ENCODE measurements around the gene PIP4K2C.

The PIP4K2C gene

GRCh38 chr12:57579677-57580465, 11.1 kb upstream of the PIP4K2C start:
- Histone ChIP-seq H3K4me1 (ENCODE audit: insufficient read depth, low read length) (peaks cover 5% of the 10 kb centered on the region), H3K36me3 (ENCODE audit: insufficient read depth, low read length) (no peaks in the 10 kb centered on the region), H3K9ac (ENCODE audit: low read depth, low read length) (no peak overlapping the region), H3K79me2 (ENCODE audit: insufficient read depth, low read length) (no peaks in the 10 kb centered on the region), H3K4me2 (ENCODE audit: insufficient read depth, low read length) (no peak overlapping the region), H3K27me3 (ENCODE audit: insufficient read depth, low read length, poor library complexity) (peaks cover 30% of the 10 kb centered on the region), H3K9me3 (ENCODE audit: insufficient read depth, low read length, severe bottlenecking) (no peaks in the 10 kb centered on the region), H2AFZ (ENCODE audit: low read depth, low read length) (no peak overlapping the region), H3K27ac (ENCODE audit: low read length) (no peak overlapping the region), H3K4me3 (ENCODE audit: low read depth in 1 of 2, low read length in 2 of 2) (no peak overlapping the region), H4K20me1 (ENCODE audit: insufficient read depth, low read length) (no peaks in the 10 kb centered on the region)
- DNase-seq (no peak), ATAC-seq (ENCODE audit: insufficient read depth, low read depth) (no peak)
- TF ChIP-seq EZH2 (IDR thresholded peaks at IDR 0.05; ENCODE audit: borderline replicate concordance, low read depth, low read length, severe bottlenecking) (no peak), CTCF (IDR thresholded peaks at IDR 0.05; ENCODE audit: borderline replicate concordance, extremely low read depth, low read length, poor library complexity, severe bottlenecking) (no peak)

DNA sequence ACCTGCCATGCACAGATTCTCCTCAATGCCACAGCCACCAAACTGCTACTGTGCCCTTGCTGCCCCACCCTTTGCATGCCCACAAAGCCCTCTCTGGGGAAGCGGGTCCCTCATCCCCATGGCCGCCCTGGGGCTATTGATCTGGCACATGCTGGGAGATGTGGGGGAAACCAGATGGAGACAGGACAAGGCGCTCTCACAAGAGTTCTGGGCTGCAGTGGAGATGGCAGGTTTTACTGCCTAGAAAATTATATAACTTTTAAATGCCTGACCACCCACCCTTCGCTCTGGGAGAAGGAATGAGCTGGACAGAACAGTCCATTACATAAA, 10.6 kb upstream of the PIP4K2C start:
- H3K36me3 ChIP-seq (ENCODE audit: insufficient read depth, low read length) = no peaks in the 10 kb centered on the region
- ATAC-seq (ENCODE audit: insufficient read depth, low read depth) = no peak
- H3K4me3 ChIP-seq (ENCODE audit: low read depth in 1 of 2, low read length in 2 of 2) = no peak overlapping the region
- H2AFZ ChIP-seq (ENCODE audit: low read depth, low read length) = no peak overlapping the region
- no peaks in the 10 kb centered on the region for H3K79me2 ChIP-seq (ENCODE audit: insufficient read depth, low read length)
- H3K9me3 ChIP-seq (ENCODE audit: insufficient read depth, low read length, severe bottlenecking) = no peaks in the 10 kb centered on the region
- H4K20me1 ChIP-seq (ENCODE audit: insufficient read depth, low read length) = no peaks in the 10 kb centered on the region
- peaks cover 30% of the 10 kb centered on the region for H3K27me3 ChIP-seq (ENCODE audit: insufficient read depth, low read length, poor library complexity)
- H3K4me1 ChIP-seq (ENCODE audit: insufficient read depth, low read length) = peaks cover 5% of the 10 kb centered on the region
- H3K9ac ChIP-seq (ENCODE audit: low read depth, low read length) = no peak overlapping the region
- no peak for DNase-seq
- no peak overlapping the region for H3K4me2 ChIP-seq (ENCODE audit: insufficient read depth, low read length)
- no peak overlapping the region for H3K27ac ChIP-seq (ENCODE audit: low read length)
- TF ChIP-seq CTCF (IDR thresholded peaks at IDR 0.05; ENCODE audit: borderline replicate concordance, extremely low read depth, low read length, poor library complexity, severe bottlenecking) = no peak
- TF ChIP-seq EZH2 (IDR thresholded peaks at IDR 0.05; ENCODE audit: borderline replicate concordance, low read depth, low read length, severe bottlenecking) = no peak

- no peaks in the 10 kb centered on the region for H3K36me3 ChIP-seq (ENCODE audit: insufficient read depth, low read length)
- ATAC-seq (ENCODE audit: insufficient read depth, low read depth) = no peak
- H2AFZ ChIP-seq (ENCODE audit: low read depth, low read length) = no peak overlapping the region
Measured at GRCh38 chr12:57581802-57582201, 9.2 kb upstream of the PIP4K2C start.

More at GRCh38 chr12:57581802-57582201, 9.2 kb upstream of the PIP4K2C start:
- no peaks in the 10 kb centered on the region for H3K9me3 ChIP-seq (ENCODE audit: insufficient read depth, low read length, severe bottlenecking)
- TF ChIP-seq CTCF (IDR thresholded peaks at IDR 0.05; ENCODE audit: borderline replicate concordance, extremely low read depth, low read length, poor library complexity, severe bottlenecking) (no peak), EZH2 (IDR thresholded peaks at IDR 0.05; ENCODE audit: borderline replicate concordance, low read depth, low read length, severe bottlenecking) (no peak)
- H3K4me3 ChIP-seq (ENCODE audit: low read depth in 1 of 2, low read length in 2 of 2) = no peak overlapping the region
- H4K20me1 ChIP-seq (ENCODE audit: insufficient read depth, low read length) = no peaks in the 10 kb centered on the region
- peaks cover 5% of the 10 kb centered on the region for H3K4me1 ChIP-seq (ENCODE audit: insufficient read depth, low read length)
- no peak for DNase-seq
- no peak overlapping the region for H3K27ac ChIP-seq (ENCODE audit: low read length)
- H3K79me2 ChIP-seq (ENCODE audit: insufficient read depth, low read length) = no peaks in the 10 kb centered on the region
- no peak overlapping the region for H3K4me2 ChIP-seq (ENCODE audit: insufficient read depth, low read length)
- H3K9ac ChIP-seq (ENCODE audit: low read depth, low read length) = no peak overlapping the region
- peaks cover 27% of the 10 kb centered on the region for H3K27me3 ChIP-seq (ENCODE audit: insufficient read depth, low read length, poor library complexity)
